Measurements from ENCODE around the gene NR2F1.

GRCh38 chr5:93626801-93627200, 43.8 kb downstream of the NR2F1 start:
- TF ChIP-seq SUZ12 (IDR thresholded peaks at IDR 0.05; ENCODE audit: extremely low read depth, insufficient read depth, insufficient read length), result no peak
- no peak for TF ChIP-seq YY1 (IDR thresholded peaks at IDR 0.05; ENCODE audit: insufficient read depth, insufficient read length)
- no peak for TF ChIP-seq ZNF274 (IDR thresholded peaks at IDR 0.05; ENCODE audit: low read depth, low read length)
